NOMO-1 treated with DMSO at 0.1 percent for 48 hours (cell line): ENCODE results near the gene PPOX.
A peak's percentile ranks its signal among the peaks of the same experiment; 100 is the strongest.

Experiments used
- DNase-seq: peaks from one replicate; lab custom pipeline; 2025; ENCODE audit not compliant: unreplicated experiment; lab: John Stamatoyannopoulos, UW

Gene PPOX

GRCh38 chr1:161196521-161197451, 30.6 kb downstream of the PPOX start:
- DNase-seq: no peak

- DNase-seq: no peak
Observed at GRCh38 chr1:161197560-161198193, 31.5 kb downstream of the PPOX start.

GRCh38 chr1:161198194-161198896, 32.1 kb downstream of the PPOX start:
- DNase-seq: no peak

- DNase-seq: no peak
Observed at GRCh38 chr1:161198897-161199431, 32.7 kb downstream of the PPOX start, which contains the start of gene ADAMTS4. TSS of gene ADAMTS4 (minus strand) at chr1:161199054. CDS start at chr1:161198627, 427 bp downstream.

- DNase-seq: no peak
Observed at GRCh38 chr1:161199506-161200139, 33.4 kb downstream of the PPOX start.

GRCh38 chr1:161200421-161200991, 34.3 kb downstream of the PPOX start:
- DNase-seq: no peak

GRCh38 chr1:161200992-161201835, 35.0 kb downstream of the PPOX start:
- peak; percentile 40 for DNase-seq

GRCh38 chr1:161201836-161202712, 35.8 kb downstream of the PPOX start, which contains the start of gene NDUFS2:
TSS of gene NDUFS2 (plus strand) at chr1:161202367. CDS start at chr1:161202386, 19 bp downstream.
- peak; percentile 99 for DNase-seq

GRCh38 chr1:161206411-161207140, 40.4 kb downstream of the PPOX start:
- no peak for DNase-seq

GRCh38 chr1:161207173-161207572, 40.9 kb downstream of the PPOX start:
- DNase-seq: no peak

- DNase-seq: peak; percentile 78
Observed at GRCh38 chr1:161209790-161210409, 43.7 kb downstream of the PPOX start.

- peak; percentile 61 for DNase-seq
Observed at GRCh38 chr1:161214369-161214768, 48.1 kb downstream of the PPOX start.

GRCh38 chr1:161215076-161215475, 48.9 kb downstream of the PPOX start, which contains the start of gene FCER1G:
TSS of gene FCER1G (plus strand) at chr1:161215295. CDS start at chr1:161215322, 27 bp downstream.
- DNase-seq: peak; percentile 63

GRCh38 chr1:161216945-161217712, 50.9 kb downstream of the PPOX start:
- peak; percentile 97 for DNase-seq

- no peak for DNase-seq
Observed at GRCh38 chr1:161217831-161218230, 51.6 kb downstream of the PPOX start.

GRCh38 chr1:161218301-161219077, 52.3 kb downstream of the PPOX start:
- no peak for DNase-seq
